GM21423 (cell line): ENCODE results near the gene BIRC7.

Experiments used
- ATAC-seq: cut with Tn5 transposase; IDR thresholded peaks from one replicate; pipeline ENCODE4 v1.9.1; 2021; ENCODE audit warnings: mild to moderate bottlenecking, moderate library complexity; ENCODE audit not compliant: unreplicated experiment

The BIRC7 gene

DNA sequence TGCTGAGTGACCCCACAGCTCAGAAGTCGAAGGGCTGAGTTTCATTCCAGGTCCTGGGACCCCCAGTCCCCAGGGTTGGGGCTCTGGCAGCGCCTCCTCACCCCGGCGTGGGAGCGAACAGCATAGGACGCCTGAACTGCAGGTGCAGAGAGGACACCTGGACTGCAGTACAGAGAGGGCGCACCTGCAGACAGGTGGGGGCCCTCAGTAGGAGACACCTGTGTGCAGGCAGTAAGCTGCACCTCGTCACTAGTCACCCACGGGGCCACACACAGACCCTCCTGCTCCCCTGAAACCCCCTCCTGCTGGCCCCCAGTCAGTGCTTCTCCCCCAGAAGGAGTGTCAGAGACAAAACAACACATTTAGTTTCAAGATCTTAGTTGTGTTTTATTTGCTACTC lies 27.1 kb downstream of the BIRC7 start:
- ATAC-seq = no peak

DNA sequence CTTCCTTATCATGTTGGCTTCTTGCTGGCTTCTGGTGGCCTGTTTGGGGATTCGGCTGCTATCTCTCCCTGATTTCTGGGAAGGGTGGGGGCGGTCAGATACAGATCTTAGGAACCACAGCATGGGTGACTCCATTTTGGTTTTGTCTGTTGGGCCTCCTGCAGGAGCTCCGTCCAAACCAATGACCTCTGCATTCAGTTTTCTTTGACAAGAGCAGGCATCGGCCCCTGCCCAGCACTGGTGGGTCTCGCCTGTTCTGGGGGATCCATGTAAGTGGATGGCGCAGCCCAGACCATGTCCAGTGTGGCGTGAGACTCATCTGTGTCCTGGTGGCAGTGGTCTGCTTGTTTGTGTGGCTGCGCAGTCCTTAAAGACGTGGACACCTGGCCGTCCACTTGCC lies 28.3 kb downstream of the BIRC7 start:
- ATAC-seq = no peak

DNA sequence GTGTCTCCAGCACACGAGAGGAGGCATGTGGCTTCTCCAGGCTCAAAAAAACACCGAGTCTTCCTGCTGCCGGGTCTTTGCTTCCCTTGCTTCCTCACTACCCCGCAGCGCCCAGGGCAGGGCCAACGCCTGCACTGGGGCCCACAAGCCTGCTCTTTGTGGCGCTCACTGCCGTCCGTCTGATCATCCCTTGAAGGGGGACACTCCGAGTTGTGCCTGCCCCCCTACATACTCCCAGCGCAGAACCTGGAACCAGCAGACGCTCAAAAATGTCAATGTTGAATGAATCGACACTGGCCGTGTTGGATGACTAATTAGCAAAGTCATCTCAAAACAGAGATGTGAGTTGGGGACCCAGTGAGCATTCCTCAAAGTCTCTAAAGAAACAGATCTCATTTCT lies 28.8 kb downstream of the BIRC7 start:
- ATAC-seq = no peak

DNA sequence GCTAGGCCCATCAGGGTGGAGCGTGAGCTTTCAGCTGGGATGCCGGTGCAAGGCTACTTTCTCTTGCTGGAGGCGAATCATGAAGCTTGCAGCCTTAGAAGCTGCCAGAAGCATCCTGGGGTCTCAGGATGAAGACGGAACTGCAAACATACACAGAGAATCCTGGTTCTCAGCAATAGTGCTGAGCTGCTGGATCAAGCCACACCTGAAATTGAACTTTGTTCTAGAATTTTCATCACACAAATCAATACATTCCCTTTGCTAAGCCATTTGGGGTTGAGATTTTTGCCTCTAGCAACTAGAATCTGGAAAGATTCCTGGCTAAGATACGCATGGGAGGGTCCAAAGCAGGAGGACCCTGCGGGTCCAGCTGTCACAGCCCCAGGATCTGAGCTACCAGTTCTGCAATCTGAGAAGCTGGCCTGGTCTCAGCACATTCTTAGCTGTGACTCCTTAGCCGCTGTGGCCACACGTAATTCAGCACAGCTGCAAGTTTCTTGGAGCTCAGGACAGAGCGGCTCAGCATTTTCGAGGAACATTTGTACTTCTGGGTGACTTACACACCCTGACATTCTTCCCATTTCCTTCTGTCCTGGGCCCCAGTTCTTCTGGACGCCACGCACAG lies 30.3 kb downstream of the BIRC7 start:
- no peak for ATAC-seq

DNA sequence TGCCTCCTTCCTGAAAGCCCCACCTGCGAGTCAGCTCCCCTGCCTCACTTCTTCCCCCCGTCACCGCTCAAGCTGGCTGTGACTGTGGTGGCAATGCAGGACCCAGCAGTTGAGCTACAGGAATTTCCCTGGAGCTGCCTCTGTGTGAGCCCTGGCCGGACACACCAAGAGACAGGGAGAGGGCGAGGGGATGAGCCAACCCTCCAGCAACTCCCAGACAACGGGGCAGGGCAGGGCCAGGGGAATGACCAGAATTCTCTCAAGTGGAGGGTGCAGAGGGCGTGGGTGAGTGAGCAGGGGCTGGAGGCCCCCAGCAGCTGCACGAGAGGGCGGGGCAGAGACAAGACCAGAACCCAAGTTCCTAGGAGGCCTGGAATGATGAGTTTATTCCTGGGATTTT lies 32.0 kb downstream of the BIRC7 start:
- ATAC-seq = no peak

DNA sequence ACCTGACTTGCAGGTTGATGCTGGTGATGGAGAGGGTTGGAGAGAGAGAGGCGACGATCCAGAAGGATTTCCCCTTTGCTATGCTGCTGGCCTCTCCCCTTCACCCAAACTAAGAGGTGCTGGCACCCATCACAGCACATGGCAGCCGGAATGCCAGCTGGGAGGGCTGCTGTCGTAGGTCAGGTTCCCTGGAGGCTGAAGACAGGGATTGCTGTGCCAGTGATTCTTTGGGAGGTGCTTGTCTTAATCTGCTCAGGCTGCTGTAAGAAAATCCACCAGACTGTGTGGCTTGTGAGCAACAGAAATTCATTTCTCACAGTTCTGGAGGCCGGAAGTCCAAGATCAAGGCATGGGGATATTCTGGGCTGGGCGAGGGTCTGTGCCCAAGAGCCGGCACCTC lies 32.6 kb downstream of the BIRC7 start:
- ATAC-seq = no peak

DNA sequence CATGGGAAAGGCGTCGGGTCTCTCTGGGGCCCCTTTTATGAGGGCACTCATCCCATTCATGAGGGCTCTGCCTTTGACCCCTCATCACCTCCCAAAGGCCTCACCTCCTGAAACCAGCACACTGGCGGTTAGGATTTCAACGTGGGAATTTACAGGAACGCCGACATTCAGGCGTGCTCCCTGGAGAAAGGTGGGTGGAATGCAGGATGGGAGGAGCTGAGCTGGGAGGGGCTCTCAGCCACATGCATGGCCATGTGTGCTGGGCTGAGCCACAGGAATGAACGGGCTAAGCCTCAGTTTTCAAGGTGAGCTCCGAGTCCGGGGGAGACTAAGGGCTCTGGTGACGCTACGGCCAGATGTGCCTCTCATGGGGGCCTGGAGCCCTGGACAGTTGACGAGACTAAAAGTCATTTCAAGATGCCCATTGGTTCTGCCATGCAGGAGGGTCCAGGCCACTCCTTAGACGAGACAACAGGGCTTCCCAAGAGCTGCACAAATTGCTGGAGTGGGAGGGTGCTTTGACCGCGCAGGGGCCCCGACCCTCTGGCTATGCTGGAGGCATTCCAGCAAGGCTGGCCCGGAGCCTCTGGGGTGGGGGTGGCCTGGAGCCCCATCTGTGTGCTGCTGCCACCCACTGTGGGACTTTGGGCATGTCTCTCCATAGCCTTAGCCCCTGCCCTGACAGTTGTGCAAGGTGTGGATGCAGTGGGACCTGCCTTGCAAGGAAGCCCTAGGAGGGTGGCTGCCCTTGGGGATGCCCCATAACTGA lies 33.1 kb downstream of the BIRC7 start:
- ATAC-seq = no peak

DNA sequence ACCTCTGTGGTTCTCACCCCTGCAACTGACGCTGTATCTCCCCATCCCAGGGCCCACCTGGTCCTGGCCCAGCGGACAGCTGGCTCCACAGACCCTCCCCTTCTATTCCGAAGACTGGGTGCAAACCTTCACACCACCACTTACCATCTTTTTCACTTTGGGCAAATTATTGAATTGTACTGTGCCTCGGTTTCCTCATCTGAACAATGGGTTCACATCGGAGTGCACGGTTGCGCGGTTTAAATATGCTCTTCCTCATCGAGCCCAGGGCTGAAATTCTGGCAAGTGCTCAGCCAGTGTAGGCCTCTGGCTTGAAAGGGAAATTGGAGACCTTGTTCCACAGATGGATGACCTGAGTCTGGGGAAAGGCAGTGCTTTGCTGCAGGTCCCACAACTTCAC lies 34.0 kb downstream of the BIRC7 start:
- no peak for ATAC-seq

DNA sequence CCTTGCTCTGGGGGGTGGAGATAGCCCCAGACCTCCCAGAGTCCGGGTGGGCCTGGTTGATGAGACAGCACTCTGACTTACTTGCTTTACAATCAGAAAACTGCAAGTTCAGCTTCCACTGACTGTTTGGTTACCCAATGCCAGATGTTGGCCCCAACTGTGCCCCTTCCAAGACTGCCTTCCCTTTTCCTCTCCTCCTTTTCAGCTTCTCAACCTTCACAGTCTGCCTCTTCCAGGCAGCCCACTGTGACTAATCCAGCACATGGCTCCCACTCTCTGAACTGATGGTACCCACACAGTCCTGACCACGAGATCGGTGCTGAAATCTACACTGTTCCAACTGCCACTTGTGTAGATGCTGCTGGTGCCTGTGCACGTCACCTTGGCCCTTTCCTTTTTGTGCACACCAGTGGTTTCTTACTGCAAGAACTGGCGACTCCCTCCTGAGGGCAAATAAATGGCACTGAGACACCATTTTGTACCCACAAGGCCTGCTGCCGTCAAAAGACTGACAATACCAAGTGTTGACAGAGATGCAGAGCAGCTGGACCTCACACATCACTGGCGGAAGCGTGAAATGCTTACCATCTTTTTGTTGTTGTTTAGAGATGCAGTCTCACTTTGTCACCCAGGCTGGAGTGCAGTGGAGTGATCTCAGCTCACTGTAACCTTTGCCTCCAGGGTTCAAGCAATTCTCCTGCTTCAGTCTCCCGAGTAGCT lies 35.1 kb downstream of the BIRC7 start:
- no peak for ATAC-seq

DNA sequence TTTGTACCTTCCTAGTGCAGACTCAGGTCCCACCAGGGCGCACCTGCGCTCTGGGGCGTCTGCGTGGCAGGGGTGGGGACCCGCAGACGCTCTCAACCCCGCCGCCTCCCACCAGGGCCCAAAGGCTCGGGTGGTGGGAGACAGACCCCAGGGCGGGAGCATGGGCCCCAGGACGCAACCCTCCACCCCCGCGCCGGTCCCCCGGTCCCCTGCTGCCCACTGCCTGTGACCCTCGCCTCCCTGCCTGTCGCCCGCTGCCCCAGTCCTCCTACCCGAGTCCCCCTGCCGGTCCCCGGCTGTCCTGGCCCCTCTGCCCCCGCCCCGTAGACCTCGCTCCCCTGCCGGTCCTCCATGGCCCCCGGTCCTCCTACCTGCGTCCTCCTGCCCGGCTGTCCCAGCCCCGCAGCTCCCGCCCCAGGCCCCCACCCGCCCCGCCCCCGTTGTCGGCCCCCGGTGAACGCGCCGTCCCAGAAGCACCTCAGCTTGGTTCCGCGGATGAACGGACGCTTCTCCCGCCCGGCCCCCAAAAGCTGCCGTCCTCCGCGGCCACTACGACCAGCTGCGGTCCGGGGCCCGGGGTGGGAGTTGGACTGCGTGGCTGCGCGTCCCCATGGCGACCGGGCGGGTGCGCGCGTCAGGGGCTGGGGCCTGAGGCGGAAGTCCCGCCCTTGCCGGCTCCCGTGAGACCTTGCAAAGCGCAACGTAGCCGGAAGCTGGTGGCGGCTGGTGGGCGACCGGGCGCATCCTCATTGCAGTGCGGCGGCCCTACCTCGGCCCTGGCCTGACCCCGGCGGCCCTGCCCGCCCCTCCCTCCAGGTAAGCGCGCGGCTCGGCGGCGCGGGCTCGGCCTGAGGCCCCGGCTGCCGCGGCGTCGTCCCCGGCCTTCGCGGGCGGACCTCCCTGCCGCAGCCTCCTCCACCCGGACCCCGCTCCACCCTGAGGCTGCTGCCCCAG lies 36.7 kb downstream of the BIRC7 start, which contains the start of gene ARFGAP1:
TSS of gene ARFGAP1 (plus strand) at position 709 of the 954 bp plus-strand sequence. CDS start 2,768 bp downstream, outside the sequence.
- peak; percentile 90 for ATAC-seq

DNA sequence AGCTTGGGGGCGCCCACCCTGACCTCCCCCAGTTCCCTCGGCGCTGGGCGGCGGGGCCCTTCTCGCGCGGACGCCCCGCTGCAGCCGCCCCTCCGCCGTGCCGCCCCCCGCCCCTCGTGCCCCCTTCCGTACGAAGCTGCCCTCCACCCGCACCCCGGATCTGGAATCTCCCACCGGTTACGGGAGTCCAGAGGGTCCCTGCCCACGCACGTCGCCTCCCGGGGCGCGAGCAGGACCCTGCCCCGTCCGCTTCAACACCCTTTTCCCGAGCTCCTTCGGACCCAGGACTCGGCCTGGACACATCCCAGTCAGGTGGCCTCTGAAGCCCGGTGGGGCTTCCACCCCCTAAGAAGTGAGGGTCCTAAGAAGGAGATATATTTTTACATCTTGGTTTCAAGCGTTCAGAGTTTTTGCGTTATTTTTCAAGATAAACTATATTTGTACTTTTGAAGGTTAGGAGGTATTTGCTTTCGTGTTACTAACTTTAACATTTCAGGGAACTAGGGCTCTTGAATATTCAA lies 37.4 kb downstream of the BIRC7 start:
- no peak for ATAC-seq

DNA sequence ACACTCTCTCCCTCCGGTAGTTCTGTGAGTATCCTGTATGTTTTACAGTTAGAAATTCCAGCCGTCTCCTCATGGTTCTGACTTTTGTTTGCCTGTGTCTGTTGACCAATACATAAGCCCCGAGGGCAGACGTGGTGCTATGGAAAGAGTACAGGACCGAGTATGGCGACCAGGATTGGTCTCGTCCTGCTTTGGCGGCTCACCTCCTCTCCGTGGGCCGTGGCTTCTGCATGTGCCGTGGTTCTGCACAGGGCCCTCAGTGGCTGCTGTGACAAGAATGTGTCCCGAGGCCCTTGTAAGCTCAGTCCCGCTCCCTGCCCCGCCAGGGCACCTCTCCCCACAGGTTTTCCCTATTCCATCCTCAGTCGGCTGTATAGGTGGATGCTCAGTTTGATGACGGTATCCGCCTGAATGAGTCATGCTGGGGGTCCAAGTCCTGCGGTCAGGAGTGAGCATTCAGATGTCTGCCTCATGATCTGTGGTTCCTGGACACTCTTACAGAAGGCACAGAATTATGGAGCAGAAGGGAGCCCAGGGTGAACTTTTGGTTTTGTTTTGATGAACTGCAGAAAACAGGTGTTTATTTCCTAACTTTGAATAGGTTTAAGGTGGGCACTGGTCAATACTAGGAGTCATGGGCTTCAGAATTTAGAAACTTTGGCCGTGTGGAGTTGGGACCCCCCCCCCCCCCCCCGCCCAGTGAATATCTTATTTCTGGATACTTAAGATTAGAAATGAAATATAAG lies 38.1 kb downstream of the BIRC7 start:
- ATAC-seq = no peak

DNA sequence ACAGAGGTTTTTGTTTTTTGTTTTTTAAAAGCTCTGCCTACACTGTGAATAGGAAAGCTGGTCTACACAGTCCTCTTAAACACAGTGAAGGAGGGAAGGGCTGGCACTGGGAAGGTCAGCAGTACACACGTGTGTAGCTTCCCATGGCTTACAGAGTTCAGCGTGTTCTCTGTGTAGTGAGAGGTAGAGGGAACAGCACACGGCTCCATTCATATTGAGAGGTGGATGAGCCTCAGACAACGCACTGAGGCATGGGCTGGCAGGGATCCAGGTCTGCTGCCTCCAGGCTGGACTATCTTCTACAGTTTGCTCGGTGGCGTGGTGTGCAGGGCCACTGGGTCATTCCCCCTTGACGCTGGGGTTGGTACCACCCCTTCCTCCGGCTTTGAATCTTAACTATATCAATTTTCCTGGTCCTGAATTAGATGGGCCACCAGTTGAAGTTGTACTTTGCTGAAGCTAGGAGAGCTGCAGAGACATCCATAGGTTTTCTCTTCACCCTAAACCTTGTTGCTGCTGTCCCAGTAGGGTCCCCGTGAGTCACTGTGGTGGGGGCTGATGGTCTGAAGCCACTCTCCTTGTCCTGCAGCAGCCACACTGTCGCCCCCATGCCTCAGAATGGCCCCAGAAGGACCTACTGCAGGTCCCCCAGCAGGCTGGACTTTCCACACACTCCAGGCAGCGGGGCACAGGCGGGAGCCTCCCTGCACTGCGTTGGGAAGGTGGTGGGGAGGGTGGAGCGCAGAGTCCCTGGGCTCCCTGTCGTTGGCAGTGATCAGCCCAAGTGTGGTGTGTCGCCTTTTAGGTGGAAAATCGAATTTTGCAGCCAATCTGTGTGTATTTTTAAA lies 38.9 kb downstream of the BIRC7 start:
- no peak for ATAC-seq

DNA sequence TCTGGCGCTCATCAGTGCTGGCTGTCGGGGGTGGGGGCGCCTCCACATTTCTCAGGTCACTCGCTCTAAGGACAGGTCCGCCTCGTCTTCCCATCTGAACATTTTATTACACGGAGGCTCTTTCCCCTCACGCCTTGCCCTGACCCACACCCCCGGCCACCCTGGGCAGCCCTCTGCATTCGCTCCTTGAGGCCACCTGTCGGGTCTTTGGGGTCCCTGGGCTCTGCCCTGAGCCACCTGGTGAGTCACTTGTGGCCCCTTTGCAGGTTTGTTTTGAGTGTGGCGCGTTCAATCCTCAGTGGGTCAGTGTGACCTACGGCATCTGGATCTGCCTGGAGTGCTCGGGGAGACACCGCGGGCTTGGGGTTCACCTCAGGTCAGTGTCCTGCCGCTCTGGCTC lies 40.1 kb downstream of the BIRC7 start:
- ATAC-seq = no peak

DNA sequence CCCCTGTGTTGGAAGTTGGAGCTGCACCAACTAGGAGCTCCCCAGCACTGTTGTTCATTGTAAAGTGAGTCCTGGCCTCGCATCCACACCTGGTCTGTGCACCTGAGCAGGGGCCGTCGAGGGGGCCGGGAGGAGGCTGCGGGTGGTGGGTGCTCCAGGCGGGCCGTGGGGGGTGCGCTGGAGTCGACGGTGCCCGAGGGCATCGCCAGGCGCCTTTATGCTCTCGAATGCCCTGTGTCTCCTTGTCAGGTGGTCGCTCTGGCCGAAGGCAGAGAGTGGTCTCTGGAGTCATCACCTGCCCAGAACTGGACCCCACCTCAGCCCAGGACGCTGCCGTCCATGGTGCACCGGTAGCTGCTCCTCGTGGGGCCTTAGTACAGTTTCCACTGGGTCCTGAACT lies 41.3 kb downstream of the BIRC7 start:
- no peak for ATAC-seq

DNA sequence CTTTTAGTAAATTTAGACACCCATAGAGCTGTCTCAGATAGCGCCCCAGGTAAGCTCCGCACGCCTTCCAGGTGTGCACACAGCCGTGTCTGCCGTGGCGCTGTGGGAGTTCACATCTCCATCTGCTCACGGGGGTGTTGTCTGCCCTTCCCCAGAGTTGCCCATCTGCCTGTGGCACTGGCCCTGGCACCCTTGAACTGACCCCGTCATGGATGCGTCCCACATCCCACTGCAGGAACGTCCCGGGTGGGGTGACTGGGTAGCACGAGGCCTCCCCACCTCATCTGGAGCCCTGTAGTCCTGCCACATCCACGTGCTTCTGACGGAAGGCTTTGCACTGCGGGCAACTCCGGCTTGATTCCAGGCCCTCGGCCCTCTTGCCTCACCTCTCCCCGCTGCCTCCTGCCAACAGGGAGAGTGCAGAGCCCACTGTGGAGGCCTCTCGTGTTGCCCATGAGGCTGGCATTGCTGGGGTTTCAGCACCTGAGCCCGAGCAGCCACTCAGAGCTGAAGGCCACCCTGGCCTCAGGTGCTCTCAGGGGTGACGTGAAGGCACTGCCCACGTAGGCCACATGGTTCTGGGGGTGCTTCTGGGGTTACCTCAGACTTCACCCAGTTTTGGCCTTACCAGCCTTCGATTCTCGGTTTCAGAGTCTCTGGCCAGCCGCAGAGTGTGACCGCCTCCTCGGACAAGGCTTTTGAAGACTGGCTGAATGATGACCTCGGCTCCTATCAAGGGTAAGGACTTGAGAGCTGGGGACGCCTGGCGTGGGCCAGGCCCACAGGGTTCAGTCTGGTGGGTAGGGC lies 42.0 kb downstream of the BIRC7 start:
- ATAC-seq = no peak

DNA sequence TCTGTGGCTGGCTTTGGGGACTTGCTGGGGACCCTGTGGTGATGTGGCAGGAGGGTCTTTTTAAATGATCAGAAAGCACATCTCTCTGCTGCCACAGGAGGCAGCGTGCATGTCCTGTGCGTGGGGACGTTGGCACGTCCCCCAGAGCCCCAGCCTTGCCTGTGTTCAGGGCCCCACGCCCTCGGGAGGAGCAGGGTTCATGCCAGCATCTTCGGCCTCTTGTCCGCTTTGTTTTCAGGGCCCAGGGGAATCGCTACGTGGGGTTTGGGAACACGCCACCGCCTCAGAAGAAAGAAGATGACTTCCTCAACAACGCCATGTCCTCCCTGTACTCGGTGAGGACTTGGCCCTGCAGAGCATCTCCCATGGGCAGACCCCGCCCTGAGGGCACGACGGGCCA lies 43.0 kb downstream of the BIRC7 start:
- no peak for ATAC-seq

DNA sequence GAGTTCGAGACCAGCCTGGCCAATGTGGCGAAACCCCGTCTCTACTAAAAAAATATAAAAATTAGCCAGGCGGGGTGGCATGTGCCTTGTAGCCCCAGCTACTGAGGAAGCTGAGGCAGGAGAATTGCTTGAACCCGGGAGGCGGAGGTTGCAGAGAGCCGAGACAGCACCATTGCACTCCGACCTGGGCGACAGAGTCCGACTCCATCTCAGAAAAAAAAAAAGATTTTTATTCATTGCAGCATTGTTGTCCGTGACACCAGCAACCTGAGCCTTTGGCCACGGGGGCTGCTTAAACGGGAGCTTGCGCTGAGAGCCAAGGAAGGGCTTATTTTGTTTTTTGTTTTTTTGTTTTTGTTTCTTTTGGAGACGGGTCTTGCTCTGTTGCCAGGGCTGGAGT lies 44.2 kb downstream of the BIRC7 start:
- no peak for ATAC-seq
